ENCODE measurements around the gene ARVCF. TPM values are rescaled to one million over a fixed set of nuclear protein-coding genes. Genes with fewer than 3 reads are reported as not detected.

Gene ARVCF
- total and polyA plus RNA-seq, 9 of the 15 experiments (the other 6 are each of a cell fraction or from before 2014, with no cell fraction given), result 0.03 to 97.4 (median 15.6) TPM

DNA sequence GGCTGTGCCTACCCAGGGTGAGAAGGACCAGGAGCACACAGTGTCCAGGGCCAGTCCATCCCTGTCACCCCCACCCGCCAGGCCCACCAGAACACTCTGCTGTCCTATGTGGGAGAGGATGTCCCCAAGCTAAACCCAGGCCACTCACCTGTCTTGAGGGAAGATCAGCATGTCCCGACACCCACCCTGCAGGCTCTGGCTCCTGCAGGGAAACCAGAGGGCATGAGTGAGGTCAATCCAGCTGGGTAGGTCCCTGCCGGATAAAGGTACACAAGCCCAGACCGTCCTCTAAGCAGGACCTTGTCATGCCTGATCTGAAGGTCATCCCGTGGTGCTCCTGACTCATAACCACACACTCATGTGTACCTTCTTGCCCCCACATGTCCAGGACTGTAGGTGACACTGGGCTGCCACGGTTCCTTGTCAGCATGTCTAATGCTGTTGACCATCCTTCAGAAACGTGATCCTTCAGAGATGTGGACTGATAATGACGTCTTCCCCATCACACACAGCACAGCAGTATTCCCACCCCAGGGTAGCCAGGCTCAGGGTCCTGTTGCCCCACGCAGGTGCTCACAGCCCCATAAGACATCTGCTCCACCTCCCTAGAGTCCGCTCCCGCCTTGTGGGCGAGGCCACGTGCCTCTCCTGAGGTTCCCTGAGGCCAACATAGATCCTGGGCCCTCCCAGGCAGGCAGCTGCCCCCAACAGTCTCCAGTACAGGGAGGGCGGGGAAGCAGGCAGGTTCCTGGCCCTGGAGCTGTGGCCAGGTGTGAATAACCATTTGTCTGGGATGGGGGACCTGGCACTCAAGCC lies 6.1 kb downstream of the ARVCF start:
- intact Hi-C loops (cut with micrococcal nuclease) (no loop called here), in situ Hi-C loops (cut with MboI) (loop anchor here (5.0 kb wide), 1 partner anchor 38 kb away; no protein-coding TSS in a partner anchor)
- FAIRE-seq (peak; percentile 80), ATAC-seq (peak; percentile 5), DNase-seq (ENCODE audit: extremely low read depth in 1 of 4, low spot score in 3 of 4) (peak in 3 of 4 experiments; percentile 68 to 74 (median 71))
- CTCF ChIA-PET (ENCODE audit: low intra/inter-chr PET ratio), result interaction anchor here (0.5 to 5.7 kb wide), 2 partner anchors 40 to 288 kb away, joined by 3 to 109 read pairs; no protein-coding TSS in a partner anchor
- Histone ChIP-seq H2AFZ (ENCODE audit: low read depth, low read length) (no peak overlapping the region), H3K9me1 (ENCODE audit: control insufficient read depth, insufficient read depth, low read length) (peaks cover 29% of the 10 kb centered on the region), H3K79me2 (ENCODE audit: control insufficient read depth, insufficient read depth, low read length) (peaks cover 42% of the 10 kb centered on the region), H3K4me2 (ENCODE audit: insufficient read depth, low read length) (peak overlapping the region; percentile 8; the same call in 1 of the 2 replicates), H3K4me3 (no peak overlapping the region), H3K27me3 (ENCODE audit: control insufficient read depth in 2 of 2, insufficient read depth in 2 of 2, low read length in 2 of 2) (no peaks in the 10 kb centered on the region), H3K9me3 (replicated peaks; ENCODE audit: control insufficient read depth, insufficient read depth, low read depth, low read length) (no peaks in the 10 kb centered on the region), H3K4me1 (replicated peaks in 1 of 2; ENCODE audit: control insufficient read depth in 2 of 2, insufficient read depth in 2 of 2, low read length in 2 of 2) (peaks cover 67 to 81% of the 10 kb centered on the region in 2 experiments), H3K9ac (ENCODE audit: insufficient read depth in 1 of 2, low read depth in 2 of 2, low read length in 2 of 2) (peak overlapping the region in 1 of 2 experiments; percentile 89; a peak in 2 of 4 replicates), H4K20me1 (replicated peaks; ENCODE audit: control insufficient read depth, insufficient read depth, low read length) (peaks cover 15% of the 10 kb centered on the region; the same call in 1 of the 2 replicates), H3K27ac (ENCODE audit: extremely low read depth, low read depth, low read length) (peak overlapping the region; percentile 5; the same call in 2 of the 3 replicates), H3K36me3 (ENCODE audit: control insufficient read depth, insufficient read depth, low read length) (peaks cover 13% of the 10 kb centered on the region; the same call in 2 of the 3 replicates)
- WGBS (ENCODE audit: insufficient coverage, low coverage, missing lambda C conversion rate), result 46% methylated on average over 14 of the region's 14 CpGs
- POLR2A ChIA-PET, result interaction anchor here (0.5 to 10.0 kb wide), 21 partner anchors 8 to 899 kb away, joined by 3 to 120 read pairs (median 3); partner anchors contain the start of genes RANBP1, TANGO2 and TRMT2A
- BruUV-seq (replicated peaks), result no TSS peak
- TF ChIP-seq, protein P1, sequence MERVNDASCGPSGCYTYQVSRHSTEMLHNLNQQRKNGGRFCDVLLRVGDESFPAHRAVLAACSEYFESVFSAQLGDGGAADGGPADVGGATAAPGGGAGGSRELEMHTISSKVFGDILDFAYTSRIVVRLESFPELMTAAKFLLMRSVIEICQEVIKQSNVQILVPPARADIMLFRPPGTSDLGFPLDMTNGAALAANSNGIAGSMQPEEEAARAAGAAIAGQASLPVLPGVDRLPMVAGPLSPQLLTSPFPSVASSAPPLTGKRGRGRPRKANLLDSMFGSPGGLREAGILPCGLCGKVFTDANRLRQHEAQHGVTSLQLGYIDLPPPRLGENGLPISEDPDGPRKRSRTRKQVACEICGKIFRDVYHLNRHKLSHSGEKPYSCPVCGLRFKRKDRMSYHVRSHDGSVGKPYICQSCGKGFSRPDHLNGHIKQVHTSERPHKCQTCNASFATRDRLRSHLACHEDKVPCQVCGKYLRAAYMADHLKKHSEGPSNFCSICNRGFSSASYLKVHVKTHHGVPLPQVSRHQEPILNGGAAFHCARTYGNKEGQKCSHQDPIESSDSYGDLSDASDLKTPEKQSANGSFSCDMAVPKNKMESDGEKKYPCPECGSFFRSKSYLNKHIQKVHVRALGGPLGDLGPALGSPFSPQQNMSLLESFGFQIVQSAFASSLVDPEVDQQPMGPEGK (CRISPR knock-in tag; IDR thresholded peaks at IDR 0.05; ENCODE audit: borderline replicate concordance), result no peak
- TF ChIP-seq L3MBTL2 (IDR thresholded peaks at IDR 0.05), result no peak
- no peak for TF ChIP-seq GABPA (tag; conservative IDR thresholded peaks at IDR 0.05; ENCODE audit: low read depth)
- no peak for TF ChIP-seq RNF2 (IDR thresholded peaks at IDR 0.05)
- TF ChIP-seq DPF2 (IDR thresholded peaks at IDR 0.05), result no peak
- TF ChIP-seq ZNF165 (CRISPR knock-in tag; IDR thresholded peaks at IDR 0.05; ENCODE audit: borderline replicate concordance), result no peak
- TF ChIP-seq SUPT5H (IDR thresholded peaks at IDR 0.05), result no peak
- TF ChIP-seq, protein P2, sequence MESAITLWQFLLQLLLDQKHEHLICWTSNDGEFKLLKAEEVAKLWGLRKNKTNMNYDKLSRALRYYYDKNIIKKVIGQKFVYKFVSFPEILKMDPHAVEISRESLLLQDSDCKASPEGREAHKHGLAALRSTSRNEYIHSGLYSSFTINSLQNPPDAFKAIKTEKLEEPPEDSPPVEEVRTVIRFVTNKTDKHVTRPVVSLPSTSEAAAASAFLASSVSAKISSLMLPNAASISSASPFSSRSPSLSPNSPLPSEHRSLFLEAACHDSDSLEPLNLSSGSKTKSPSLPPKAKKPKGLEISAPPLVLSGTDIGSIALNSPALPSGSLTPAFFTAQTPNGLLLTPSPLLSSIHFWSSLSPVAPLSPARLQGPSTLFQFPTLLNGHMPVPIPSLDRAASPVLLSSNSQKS (CRISPR knock-in tag; IDR thresholded peaks at IDR 0.05), result no peak
- TF ChIP-seq, protein P3, sequence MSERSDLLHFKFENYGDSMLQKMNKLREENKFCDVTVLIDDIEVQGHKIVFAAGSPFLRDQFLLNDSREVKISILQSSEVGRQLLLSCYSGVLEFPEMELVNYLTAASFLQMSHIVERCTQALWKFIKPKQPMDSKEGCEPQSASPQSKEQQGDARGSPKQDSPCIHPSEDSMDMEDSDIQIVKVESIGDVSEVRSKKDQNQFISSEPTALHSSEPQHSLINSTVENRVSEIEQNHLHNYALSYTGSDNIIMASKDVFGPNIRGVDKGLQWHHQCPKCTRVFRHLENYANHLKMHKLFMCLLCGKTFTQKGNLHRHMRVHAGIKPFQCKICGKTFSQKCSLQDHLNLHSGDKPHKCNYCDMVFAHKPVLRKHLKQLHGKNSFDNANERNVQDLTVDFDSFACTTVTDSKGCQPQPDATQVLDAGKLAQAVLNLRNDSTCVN (CRISPR knock-in tag; IDR thresholded peaks at IDR 0.05), result no peak; the same call in 1 of the 2 replicates
- no peak for TF ChIP-seq RBM25 (IDR thresholded peaks at IDR 0.05; ENCODE audit: low read depth, low read length, severe bottlenecking)
- TF ChIP-seq, protein P4, sequence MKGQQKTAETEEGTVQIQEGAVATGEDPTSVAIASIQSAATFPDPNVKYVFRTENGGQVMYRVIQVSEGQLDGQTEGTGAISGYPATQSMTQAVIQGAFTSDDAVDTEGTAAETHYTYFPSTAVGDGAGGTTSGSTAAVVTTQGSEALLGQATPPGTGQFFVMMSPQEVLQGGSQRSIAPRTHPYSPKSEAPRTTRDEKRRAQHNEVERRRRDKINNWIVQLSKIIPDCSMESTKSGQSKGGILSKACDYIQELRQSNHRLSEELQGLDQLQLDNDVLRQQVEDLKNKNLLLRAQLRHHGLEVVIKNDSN (CRISPR knock-in tag; IDR thresholded peaks at IDR 0.05), result no peak
- TF ChIP-seq ELF4 (CRISPR knock-in tag; IDR thresholded peaks at IDR 0.05), result peak; percentile 24; the same call in 1 of the 2 replicates
- TF ChIP-seq SNRNP70 (optimal IDR thresholded peaks at IDR 0.05; ENCODE audit: low read depth, low read length), result no peak

Measured in K562 (cell line).